Neural cell (in vitro differentiated cells): ENCODE measurements around the gene RUNX3. TPM values are rescaled to one million over a fixed set of nuclear protein-coding genes. Genes with fewer than 3 reads are reported as not detected.

Experiments
- H2AFZ ChIP-seq: fragments of 200-600, 300-800 bp; sonication (generic), shearing (Covaris generic); 2 replicates; pipeline ENCODE4 v1.6.0; 2014; ENCODE audit warnings: low read depth, mild to moderate bottlenecking, antibody characterized with exemption, low read length, moderate library complexity
- H3F3A ChIP-seq: fragments of 200-600 bp; shearing (Covaris generic); 2 replicates; pipeline ENCODE4 v1.6.1; 2016; ENCODE audit warnings: mild to moderate bottlenecking, moderate library complexity, mixed read lengths, antibody characterized with exemption, low read length; ENCODE audit not compliant: insufficient read depth, poor library complexity, severe bottlenecking
- H3K27ac ChIP-seq: fragments of 200-600, 300-800 bp; sonication (generic), shearing (Covaris generic); 2 replicates; pipeline ENCODE4 v1.5.1; 2014; ENCODE audit warnings: mild to moderate bottlenecking, low read length, moderate library complexity
- H3K27me3 ChIP-seq: fragments of 300-800, 200-600 bp; sonication (generic), shearing (Covaris generic); 2 replicates; pipeline ENCODE4 v1.6.0; 2014; ENCODE audit warnings: mild to moderate bottlenecking, low read depth, low read length, moderate library complexity; ENCODE audit not compliant: insufficient read depth
- H3K36me3 ChIP-seq: fragments of 300-800, 200-600 bp; sonication (generic), shearing (Covaris generic); 2 replicates; pipeline ENCODE4 v1.5.1; 2014; ENCODE audit warnings: mild to moderate bottlenecking, antibody characterized with exemption, low read length, moderate library complexity; ENCODE audit not compliant: insufficient read depth
- H3K4me2 ChIP-seq: fragments of 300-800, 200-600 bp; sonication (generic), shearing (Covaris generic); 2 replicates; pipeline ENCODE4 v1.6.0; 2014; ENCODE audit warnings: mild to moderate bottlenecking, low read length
- H3K4me3 ChIP-seq: fragments of 300-800, 200-600 bp; sonication (generic), shearing (Covaris generic); 2 replicates; pipeline ENCODE4 v1.5.1; 2014; ENCODE audit warnings: mild to moderate bottlenecking, low read length, moderate library complexity
- H3K79me2 ChIP-seq: fragments of 200-600 bp; shearing (Covaris generic); replicated peaks from 2 replicates; pipeline ENCODE4 v1.6.0; 2014; ENCODE audit warnings: mild to moderate bottlenecking, low read length, moderate library complexity; ENCODE audit not compliant: insufficient read depth
- H3K9ac ChIP-seq: fragments of 300-800, 200-600 bp; sonication (generic), shearing (Covaris generic); 2 replicates; pipeline ENCODE4 v1.6.1; 2016; ENCODE audit warnings: mild to moderate bottlenecking, low read length, mixed read lengths
- H3K9me2 ChIP-seq: fragments of 200-600 bp; shearing (Covaris generic); 2 replicates; pipeline ENCODE4 v1.6.1; 2016; ENCODE audit warnings: mild to moderate bottlenecking, low read length, mixed read lengths; ENCODE audit not compliant: insufficient read depth
- H3K9me3 ChIP-seq: fragments of 200-600, 300-800 bp; sonication (generic), shearing (Covaris generic); 2 replicates; pipeline ENCODE4 v1.6.1; 2016; ENCODE audit warnings: mild to moderate bottlenecking, mixed run types, low read length, moderate library complexity, mixed read lengths
- H4K20me1 ChIP-seq: fragments of 200-600 bp; shearing (Covaris generic); 2 replicates; pipeline ENCODE4 v1.6.1; 2016; ENCODE audit warnings: mild to moderate bottlenecking, mixed run types; ENCODE audit not compliant: insufficient read depth
- EP300 ChIP-seq: fragments of 450-650 bp; conservative IDR thresholded peaks from 2 replicates; pipeline ENCODE4 v1.6.1; 2014; ENCODE audit warnings: antibody characterized with exemption, mild to moderate bottlenecking, moderate library complexity; ENCODE audit not compliant: poor library complexity, severe bottlenecking
- EZH2 ChIP-seq: fragments of 200-600, 300-800 bp; shearing (Covaris generic), sonication (generic); IDR thresholded peaks from 2 replicates; pipeline ENCODE4 v1.6.1; 2014; ENCODE audit warnings: antibody characterized with exemption, low read length, borderline replicate concordance, mild to moderate bottlenecking; ENCODE audit not compliant: insufficient read depth, poor library complexity, severe bottlenecking
- MXI1 ChIP-seq: fragments of 450-650 bp; conservative IDR thresholded peaks from 2 replicates; pipeline ENCODE4 v1.6.1; 2014; ENCODE audit warnings: antibody characterized with exemption, mild to moderate bottlenecking; ENCODE audit not compliant: poor library complexity, severe bottlenecking
- POLR2AphosphoS5 ChIP-seq: IDR thresholded peaks from 2 replicates; pipeline ENCODE4 v1.6.1; 2012
- RAD21 ChIP-seq: fragments of 450-650 bp; conservative IDR thresholded peaks from 2 replicates; pipeline ENCODE4 v1.6.1; 2014; ENCODE audit warnings: antibody characterized with exemption, mild to moderate bottlenecking, moderate library complexity
- SMC3 ChIP-seq: fragments of 450-650 bp; conservative IDR thresholded peaks from 2 replicates; pipeline ENCODE4 v1.6.1; 2014; ENCODE audit warnings: antibody characterized with exemption, mild to moderate bottlenecking, moderate library complexity; ENCODE audit not compliant: poor library complexity
- TAF1 ChIP-seq: IDR thresholded peaks from 2 replicates; pipeline ENCODE4 v1.6.1; 2012; ENCODE audit warnings: low read depth
- polyA plus RNA-seq: library from polyadenylated mRNA; depleted of rRNA; stranded (reverse); fragments of >200 nt; gene quantifications from 2 replicates; pipeline ENCODE4 v1.2.3, GENCODE V29; 2014
- TF ChIP-seq, protein P1 (sequence below): IDR thresholded peaks from 2 replicates; pipeline ENCODE4 v1.6.1; 2012; ENCODE audit warnings: borderline replicate concordance
- TF ChIP-seq, protein P2 (sequence below): fragments of 450-650 bp; IDR thresholded peaks from 2 replicates; pipeline ENCODE4 v1.5.1; 2014; ENCODE audit warnings: antibody characterized with exemption, mild to moderate bottlenecking, moderate library complexity; ENCODE audit not compliant: poor library complexity, severe bottlenecking

Gene RUNX3
- polyA plus RNA-seq, 1 donor from 2014 or later = not detected

DNA sequence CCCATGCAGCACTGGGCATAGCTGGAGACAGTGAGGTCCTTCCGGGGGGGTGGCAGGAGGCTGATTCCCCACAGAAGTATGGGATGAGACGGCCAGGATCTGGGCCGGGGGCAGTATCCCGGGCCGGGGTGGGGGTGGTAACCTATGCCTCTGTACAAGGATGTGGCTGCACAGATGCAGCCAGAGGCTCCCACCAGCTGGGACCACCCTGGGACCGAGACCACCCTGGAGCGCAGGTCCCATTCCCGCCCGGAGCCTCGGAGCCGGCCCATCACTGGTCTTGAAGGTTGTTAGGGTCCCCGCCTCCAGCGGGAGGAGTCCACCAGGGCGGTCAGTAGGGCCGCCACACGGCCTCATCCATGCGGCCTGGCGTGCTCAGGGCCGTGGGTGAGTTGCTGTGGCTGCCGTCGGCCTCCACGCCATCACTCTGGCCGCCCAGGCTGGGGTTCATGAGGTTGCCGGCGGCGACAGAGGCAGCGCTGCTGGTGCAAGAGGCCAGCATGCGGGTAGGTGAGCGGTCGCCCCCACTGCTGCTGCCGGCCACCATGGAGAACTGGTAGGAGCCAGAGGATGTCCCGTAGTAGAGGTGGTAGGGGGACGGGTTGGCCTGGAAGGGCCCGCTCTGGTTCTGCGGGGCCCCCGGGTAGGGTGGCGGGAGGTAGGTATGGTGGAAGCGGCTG, 28.1 kb downstream of the RUNX3 start:
- H3K4me3 ChIP-seq = no peak overlapping the region
- H3K79me2 ChIP-seq = no peaks in the 10 kb centered on the region
- H3K9me3 ChIP-seq = no peaks in the 10 kb centered on the region
- H3F3A ChIP-seq = no peaks in the 10 kb centered on the region
- TF ChIP-seq EP300 (no peak), POLR2AphosphoS5 (no peak), SMC3 (no peak), TAF1 (no peak), EZH2 (no peak), RAD21 (no peak), MXI1 (no peak)
- TF ChIP-seq, protein P1, sequence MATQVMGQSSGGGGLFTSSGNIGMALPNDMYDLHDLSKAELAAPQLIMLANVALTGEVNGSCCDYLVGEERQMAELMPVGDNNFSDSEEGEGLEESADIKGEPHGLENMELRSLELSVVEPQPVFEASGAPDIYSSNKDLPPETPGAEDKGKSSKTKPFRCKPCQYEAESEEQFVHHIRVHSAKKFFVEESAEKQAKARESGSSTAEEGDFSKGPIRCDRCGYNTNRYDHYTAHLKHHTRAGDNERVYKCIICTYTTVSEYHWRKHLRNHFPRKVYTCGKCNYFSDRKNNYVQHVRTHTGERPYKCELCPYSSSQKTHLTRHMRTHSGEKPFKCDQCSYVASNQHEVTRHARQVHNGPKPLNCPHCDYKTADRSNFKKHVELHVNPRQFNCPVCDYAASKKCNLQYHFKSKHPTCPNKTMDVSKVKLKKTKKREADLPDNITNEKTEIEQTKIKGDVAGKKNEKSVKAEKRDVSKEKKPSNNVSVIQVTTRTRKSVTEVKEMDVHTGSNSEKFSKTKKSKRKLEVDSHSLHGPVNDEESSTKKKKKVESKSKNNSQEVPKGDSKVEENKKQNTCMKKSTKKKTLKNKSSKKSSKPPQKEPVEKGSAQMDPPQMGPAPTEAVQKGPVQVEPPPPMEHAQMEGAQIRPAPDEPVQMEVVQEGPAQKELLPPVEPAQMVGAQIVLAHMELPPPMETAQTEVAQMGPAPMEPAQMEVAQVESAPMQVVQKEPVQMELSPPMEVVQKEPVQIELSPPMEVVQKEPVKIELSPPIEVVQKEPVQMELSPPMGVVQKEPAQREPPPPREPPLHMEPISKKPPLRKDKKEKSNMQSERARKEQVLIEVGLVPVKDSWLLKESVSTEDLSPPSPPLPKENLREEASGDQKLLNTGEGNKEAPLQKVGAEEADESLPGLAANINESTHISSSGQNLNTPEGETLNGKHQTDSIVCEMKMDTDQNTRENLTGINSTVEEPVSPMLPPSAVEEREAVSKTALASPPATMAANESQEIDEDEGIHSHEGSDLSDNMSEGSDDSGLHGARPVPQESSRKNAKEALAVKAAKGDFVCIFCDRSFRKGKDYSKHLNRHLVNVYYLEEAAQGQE = no peak
- TF ChIP-seq, protein P2, sequence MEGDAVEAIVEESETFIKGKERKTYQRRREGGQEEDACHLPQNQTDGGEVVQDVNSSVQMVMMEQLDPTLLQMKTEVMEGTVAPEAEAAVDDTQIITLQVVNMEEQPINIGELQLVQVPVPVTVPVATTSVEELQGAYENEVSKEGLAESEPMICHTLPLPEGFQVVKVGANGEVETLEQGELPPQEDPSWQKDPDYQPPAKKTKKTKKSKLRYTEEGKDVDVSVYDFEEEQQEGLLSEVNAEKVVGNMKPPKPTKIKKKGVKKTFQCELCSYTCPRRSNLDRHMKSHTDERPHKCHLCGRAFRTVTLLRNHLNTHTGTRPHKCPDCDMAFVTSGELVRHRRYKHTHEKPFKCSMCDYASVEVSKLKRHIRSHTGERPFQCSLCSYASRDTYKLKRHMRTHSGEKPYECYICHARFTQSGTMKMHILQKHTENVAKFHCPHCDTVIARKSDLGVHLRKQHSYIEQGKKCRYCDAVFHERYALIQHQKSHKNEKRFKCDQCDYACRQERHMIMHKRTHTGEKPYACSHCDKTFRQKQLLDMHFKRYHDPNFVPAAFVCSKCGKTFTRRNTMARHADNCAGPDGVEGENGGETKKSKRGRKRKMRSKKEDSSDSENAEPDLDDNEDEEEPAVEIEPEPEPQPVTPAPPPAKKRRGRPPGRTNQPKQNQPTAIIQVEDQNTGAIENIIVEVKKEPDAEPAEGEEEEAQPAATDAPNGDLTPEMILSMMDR = no peak
- H3K27ac ChIP-seq = no peak overlapping the region
- H3K9ac ChIP-seq = no peak overlapping the region
- no peaks in the 10 kb centered on the region for H3K9me2 ChIP-seq
- no peaks in the 10 kb centered on the region for H3K36me3 ChIP-seq
- H3K27me3 ChIP-seq = no peaks in the 10 kb centered on the region
- H4K20me1 ChIP-seq = no peaks in the 10 kb centered on the region
- no peak overlapping the region for H2AFZ ChIP-seq
- no peak overlapping the region for H3K4me2 ChIP-seq

DNA sequence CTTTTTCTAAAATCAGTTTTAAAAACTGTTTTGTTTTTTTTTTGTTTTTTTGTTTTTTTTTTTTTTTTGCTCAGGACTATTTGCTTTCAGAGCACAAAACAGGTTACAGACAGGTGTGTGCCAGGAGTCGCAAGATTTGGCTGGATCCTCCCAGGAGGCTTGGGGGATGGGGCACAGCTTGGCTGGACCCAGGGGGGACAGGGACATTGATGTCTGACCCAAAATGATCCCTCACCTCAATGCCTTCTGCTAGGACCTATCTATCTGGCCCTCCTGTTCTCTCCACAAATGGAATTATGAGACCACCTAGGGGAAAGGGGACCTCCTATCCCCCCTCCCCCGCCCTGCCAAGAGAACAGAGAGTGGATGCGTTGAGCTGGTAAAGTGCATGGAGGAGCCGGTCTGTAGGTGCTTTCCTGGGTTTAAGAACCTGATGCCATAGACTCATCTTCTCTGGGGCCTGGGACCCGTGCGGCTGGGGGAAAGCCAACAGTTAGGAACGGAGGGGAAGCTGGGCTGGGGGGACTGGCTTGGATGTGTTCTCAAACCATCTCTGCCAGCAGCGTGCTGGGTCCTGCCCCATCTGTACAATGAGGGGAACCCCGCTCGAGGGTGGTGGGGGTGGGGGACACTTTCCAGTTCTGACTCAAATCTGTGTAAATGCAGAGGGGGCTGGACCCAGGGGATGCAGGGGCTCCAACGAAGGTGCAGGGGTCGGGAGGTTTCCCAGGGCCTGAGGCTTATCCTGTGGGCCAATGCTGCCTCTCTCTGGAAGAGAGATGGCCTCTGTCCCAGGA, 28.9 kb downstream of the RUNX3 start:
- Histone ChIP-seq H3K36me3 (no peaks in the 10 kb centered on the region), H3K9me3 (no peaks in the 10 kb centered on the region), H2AFZ (no peak overlapping the region), H3K4me2 (no peak overlapping the region), H3K9ac (no peak overlapping the region), H3F3A (no peaks in the 10 kb centered on the region), H4K20me1 (no peaks in the 10 kb centered on the region), H3K27me3 (no peaks in the 10 kb centered on the region), H3K4me3 (no peak overlapping the region), H3K79me2 (no peaks in the 10 kb centered on the region), H3K9me2 (no peaks in the 10 kb centered on the region), H3K27ac (no peak overlapping the region)
- TF ChIP-seq, protein P1 = no peak
- TF ChIP-seq POLR2AphosphoS5 (no peak), SMC3 (no peak), MXI1 (no peak), EP300 (no peak), RAD21 (no peak), TAF1 (no peak), EZH2 (no peak)
- TF ChIP-seq, protein P2 = no peak
